T-cell (primary cell): ENCODE results near the gene TXNRD1. TPM values are rescaled to one million over a fixed set of nuclear protein-coding genes. Genes with fewer than 3 reads are reported as not detected.

Experiments used
- ATAC-seq, 4 experiments: fragments of 200-7000 bp in 3 of 4; fragments of 150-1000 bp in 1 of 4; cut with Tn5 transposase; replicated peaks in 1 of 4; 1 replicate in 3 of 4; 2 replicates in 1 of 4; pipeline ENCODE4 v1.10.0; 2021; ENCODE audit warnings: moderate library complexity in 3 of 4, mild to moderate bottlenecking in 2 of 4, moderate number of reproducible peaks in 1 of 4
- CTCF ChIA-PET, 2 donors: fragments of 300-600 bp; sonication (Branson Sonifier 250); formaldehyde crosslinking; loops; one replicate each; lab custom pipeline; 2022; ENCODE audit warnings: antibody characterized with exemption in 2 of 2; lab: Charles Lee
- POLR2A ChIA-PET, 2 donors: fragments of 300-600 bp; sonication (Branson Sonifier 250); formaldehyde crosslinking; loops; one replicate each; lab custom pipeline; 2022; ENCODE audit warnings: antibody characterized with exemption in 2 of 2; lab: Charles Lee
- DNase-seq, 35 experiments: peaks; one replicate each; pipeline versions ENCODE4 v3.0.0 to v3.0.0-alpha.2; 2013 to 2023
- H3K27ac ChIP-seq: one replicate; pipeline ENCODE4 v1.5.1; 2013; ENCODE audit warnings: low read length
- H3K27me3 ChIP-seq, 2 experiments: replicated peaks in 1 of 2; 1 replicate in 1 of 2; 2 replicates in 1 of 2; pipeline versions ENCODE4 v1.6.1 to v1.7.0; 2013; ENCODE audit warnings: low read length in 1 of 2, mixed read lengths in 1 of 2; ENCODE audit not compliant: control insufficient read depth in 2 of 2, insufficient read depth in 2 of 2; ENCODE audit errors: extremely low read depth in 1 of 2
- H3K36me3 ChIP-seq, 2 donors: 1 replicate in 1 of 2; 2 replicates in 1 of 2; pipeline versions ENCODE4 v1.6.1 to v1.7.0; 2013; ENCODE audit warnings: low read length in 1 of 2; ENCODE audit not compliant: control insufficient read depth in 2 of 2, insufficient read depth in 1 of 2; ENCODE audit errors: extremely low read depth in 1 of 2
- H3K4me1 ChIP-seq, 2 experiments: 1 replicate in 1 of 2; 2 replicates in 1 of 2; pipeline versions ENCODE4 v1.6.1 to v1.7.0; 2013; ENCODE audit warnings: low read length in 2 of 2, mixed read lengths in 1 of 2; ENCODE audit not compliant: insufficient read depth in 2 of 2, control insufficient read depth in 1 of 2; ENCODE audit errors: extremely low read depth in 1 of 2
- H3K4me3 ChIP-seq, 2 donors: 1 replicate in 1 of 2; 2 replicates in 1 of 2; pipeline versions ENCODE4 v1.5.1 to v1.7.0; 2013; ENCODE audit warnings: mild to moderate bottlenecking in 2 of 2, low read length in 1 of 2, moderate library complexity in 1 of 2; ENCODE audit not compliant: control insufficient read depth in 1 of 2; ENCODE audit errors: extremely low read depth in 1 of 2
- H3K9me3 ChIP-seq: 2 replicates; pipeline ENCODE4 v1.7.0; 2013
- H3K27ac Mint-ChIP-seq, 2 donors: one replicate each; pipeline ENCODE4 v1.8.0; 2020 to 2021; ENCODE audit warnings: mild to moderate bottlenecking in 2 of 2, mixed read lengths in 2 of 2
- H3K27me3 Mint-ChIP-seq, 2 donors: one replicate each; pipeline ENCODE4 v1.8.0; 2021 to 2022; ENCODE audit warnings: mixed read lengths in 2 of 2
- H3K36me3 Mint-ChIP-seq: one replicate; pipeline ENCODE4 v1.8.0; 2021; ENCODE audit warnings: mixed read lengths
- H3K4me1 Mint-ChIP-seq, 3 donors: one replicate each; pipeline ENCODE4 v1.8.0; 2020 to 2022; ENCODE audit warnings: mixed read lengths in 3 of 3, mild to moderate bottlenecking in 1 of 3
- H3K4me3 Mint-ChIP-seq, 3 donors: one replicate each; pipeline ENCODE4 v1.8.0; 2020 to 2022; ENCODE audit warnings: mild to moderate bottlenecking in 3 of 3, mixed read lengths in 3 of 3, moderate library complexity in 3 of 3
- H3K9me3 Mint-ChIP-seq, 3 donors: one replicate each; pipeline ENCODE4 v1.8.0; 2020 to 2022; ENCODE audit warnings: mixed read lengths in 3 of 3
- WGBS: methylation state at CpG from one replicate; pipeline ENCODE4 v1.1.5; 2013; ENCODE audit warnings: missing lambda C conversion rate; ENCODE audit not compliant: insufficient coverage; 5-methylcytosine and 5-hydroxymethylcytosine counted together
- total RNA-seq, 35 experiments: library from RNA in 6 of 35; stranded (reverse) in 6 of 35; fragments of 120-200 nt in 1 of 35; gene quantifications; one replicate each; pipeline versions ENCODE4 v1.2.1 to v1.2.4 and lab custom pipeline; 2013 to 2026

TXNRD1 gene
- total RNA-seq, 5 donors from 2014 or later (not counting 1 experiment from before 2014, with no cell fraction given), result 33.1 to 91.7 (median 68.9) TPM

- POLR2A ChIA-PET, result interaction anchor here (0.6 kb wide), 2 partner anchors 11 to 90 kb away, joined by 3 to 6 read pairs; no protein-coding TSS in a partner anchor
- Mint-ChIP-seq H3K27ac (no peak overlapping the region), H3K27me3 (peaks cover 0 to 4% of the 10 kb centered on the region in 2 donors), H3K9me3 (no peaks in the 10 kb centered on the region), H3K36me3 (no peaks in the 10 kb centered on the region), H3K4me1 (peaks cover 8 to 9% (median 9%) of the 10 kb centered on the region in 3 donors), H3K4me3 (no peak overlapping the region)
- DNase-seq (no peak), ATAC-seq (no peak)
- no peak overlapping the region for H3K27ac ChIP-seq
- no peaks in the 10 kb centered on the region for H3K27me3 ChIP-seq
- no peaks in the 10 kb centered on the region for H3K36me3 ChIP-seq
- H3K9me3 ChIP-seq, result no peaks in the 10 kb centered on the region
- no CpG with 5 or more reads among the region's 1 CpG for WGBS
- no peak overlapping the region for H3K4me3 ChIP-seq
- CTCF ChIA-PET, result interaction anchor here in 1 of 2 donors (0.7 kb wide), 1 partner anchor 433 kb away, joined by 6 read pairs; no protein-coding TSS in a partner anchor
- H3K4me1 ChIP-seq, result no peaks in the 10 kb centered on the region
Observed at GRCh38 chr12:104280111-104280510, 64.5 kb downstream of the TXNRD1 start.

- no peak for ATAC-seq
Observed at GRCh38 chr12:104280717-104281458, 65.3 kb downstream of the TXNRD1 start.

DNA sequence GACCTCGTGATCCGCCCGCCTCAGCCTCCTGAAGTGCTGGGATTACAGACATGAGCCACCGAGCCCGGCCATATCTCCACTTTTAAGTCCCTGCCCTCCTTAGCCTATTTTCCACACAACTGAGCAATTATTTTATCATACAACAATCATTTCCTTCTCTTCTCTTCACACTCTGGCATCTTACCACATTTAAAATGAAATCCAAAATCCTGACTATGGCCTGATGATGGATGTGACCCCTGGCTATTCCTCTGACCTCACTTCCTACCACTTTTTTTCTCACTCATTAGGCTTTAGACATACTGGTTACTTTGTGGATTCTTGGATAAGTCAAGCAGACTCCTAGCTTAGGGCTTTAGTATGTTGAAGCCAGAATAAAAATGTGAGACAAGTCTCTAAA is 66.1 kb downstream of the TXNRD1 start:
- H3K27me3 Mint-ChIP-seq, result peaks cover 0 to 4% of the 10 kb centered on the region in 2 donors
- CTCF ChIA-PET, result interaction anchor here in 1 of 2 donors (0.5 kb wide), 1 partner anchor 65 kb away, joined by 3 read pairs; no protein-coding TSS in a partner anchor
- H3K9me3 Mint-ChIP-seq, result no peaks in the 10 kb centered on the region
- Histone ChIP-seq H3K9me3 (no peaks in the 10 kb centered on the region), H3K36me3 (no peaks in the 10 kb centered on the region), H3K4me1 (peaks cover 2 to 8% of the 10 kb centered on the region in 2 experiments), H3K27ac (no peak overlapping the region), H3K27me3 (no peaks in the 10 kb centered on the region), H3K4me3 (no peak overlapping the region)
- WGBS, result 84% methylated on average over 4 of the region's 5 CpGs
- ATAC-seq (no peak), DNase-seq (no peak)
- H3K4me1 Mint-ChIP-seq, result peaks cover 9 to 11% (median 10%) of the 10 kb centered on the region in 3 donors
- H3K4me3 Mint-ChIP-seq, result no peak overlapping the region
- H3K27ac Mint-ChIP-seq, result no peak overlapping the region
- POLR2A ChIA-PET, result no interaction called here
- no peaks in the 10 kb centered on the region for H3K36me3 Mint-ChIP-seq

More at GRCh38 chr12:104280717-104281458, 65.3 kb downstream of the TXNRD1 start:
- Mint-ChIP-seq H3K9me3 (no peaks in the 10 kb centered on the region), H3K27me3 (peaks cover 0 to 4% of the 10 kb centered on the region in 2 donors), H3K36me3 (no peaks in the 10 kb centered on the region), H3K27ac (no peak overlapping the region), H3K4me1 (peaks cover 8 to 10% (median 10%) of the 10 kb centered on the region in 3 donors), H3K4me3 (no peak overlapping the region)
- Histone ChIP-seq H3K4me1 (peaks cover 0 to under 1% of the 10 kb centered on the region in 2 experiments), H3K9me3 (no peaks in the 10 kb centered on the region), H3K4me3 (no peak overlapping the region), H3K36me3 (no peaks in the 10 kb centered on the region), H3K27ac (no peak overlapping the region), H3K27me3 (no peaks in the 10 kb centered on the region)
- 100% methylated on average over 1 of the region's 4 CpGs for WGBS
- POLR2A ChIA-PET, result interaction anchor here in 1 of 2 donors (0.6 kb wide), 1 partner anchor 57 kb away, joined by 6 read pairs; no protein-coding TSS in a partner anchor
- no peak for DNase-seq
- CTCF ChIA-PET, result interaction anchor here in 1 of 2 donors (0.6 kb wide), 1 partner anchor 218 kb away, joined by 4 read pairs; no protein-coding TSS in a partner anchor

DNA sequence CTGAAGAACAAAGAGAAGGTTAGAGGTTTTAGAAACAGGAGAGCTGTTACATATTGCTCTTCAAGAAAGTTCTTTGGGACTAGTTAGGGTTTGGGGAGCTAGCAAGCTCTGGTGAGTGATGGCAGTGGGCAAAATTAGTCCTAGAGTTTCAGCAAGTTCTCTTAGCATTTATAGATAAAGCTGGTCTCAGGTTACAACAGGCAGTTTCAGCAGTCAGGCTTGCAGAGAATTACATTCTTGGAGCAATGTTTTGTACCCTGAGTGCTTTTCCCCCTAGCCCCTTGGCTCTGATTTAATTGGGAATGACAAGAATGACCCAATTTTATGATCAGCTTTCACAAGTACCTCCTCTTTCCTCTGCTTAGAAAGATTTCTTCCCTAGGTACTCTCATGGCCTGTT is 66.5 kb downstream of the TXNRD1 start:
- CTCF ChIA-PET, result interaction anchor here in 1 of 2 donors (0.5 kb wide), 1 partner anchor 65 kb away, joined by 3 read pairs; no protein-coding TSS in a partner anchor
- Histone ChIP-seq H3K4me1 (peaks cover 2 to 9% of the 10 kb centered on the region in 2 experiments), H3K36me3 (no peaks in the 10 kb centered on the region), H3K4me3 (no peak overlapping the region), H3K27me3 (no peaks in the 10 kb centered on the region), H3K27ac (no peak overlapping the region), H3K9me3 (no peaks in the 10 kb centered on the region)
- ATAC-seq, result no peak
- DNase-seq, result no peak
- no peaks in the 10 kb centered on the region for H3K36me3 Mint-ChIP-seq
- H3K4me3 Mint-ChIP-seq, result no peak overlapping the region
- peaks cover 0 to 4% of the 10 kb centered on the region in 2 donors for H3K27me3 Mint-ChIP-seq
- no peak overlapping the region for H3K27ac Mint-ChIP-seq
- no peaks in the 10 kb centered on the region for H3K9me3 Mint-ChIP-seq
- H3K4me1 Mint-ChIP-seq, result peaks cover 13 to 16% (median 14%) of the 10 kb centered on the region in 3 donors
- POLR2A ChIA-PET, result no interaction called here

GRCh38 chr12:104285740-104286515 is 70.3 kb downstream of the TXNRD1 start:
- Mint-ChIP-seq H3K27me3 (peaks cover 0 to 3% of the 10 kb centered on the region in 2 donors), H3K27ac (peak overlapping the region; percentile 99), H3K36me3 (no peaks in the 10 kb centered on the region), H3K9me3 (no peaks in the 10 kb centered on the region), H3K4me1 (peaks cover 35 to 43% (median 38%) of the 10 kb centered on the region in 3 donors), H3K4me3 (peak overlapping the region; percentile 25 to 100 (median 100))
- peak overlapping the region; percentile 83 for H3K27ac ChIP-seq
- no peaks in the 10 kb centered on the region for H3K27me3 ChIP-seq
- CTCF ChIA-PET, result interaction anchor here in 1 of 2 donors (0.5 to 4.1 kb wide), 3 partner anchors 17 to 71 kb away, joined by 3 to 62 read pairs (median 8); partner anchors contain the start of gene EID3
- DNase-seq, result no peak
- no peak for ATAC-seq
- no CpG with 5 or more reads among the region's 3 CpGs for WGBS
- POLR2A ChIA-PET, result interaction anchor here in 1 of 2 donors (0.5 to 5.5 kb wide), 3 partner anchors 17 to 148 kb away, joined by 5 to 52 read pairs (median 5); partner anchors contain the start of genes EID3 and NFYB
- H3K9me3 ChIP-seq, result no peaks in the 10 kb centered on the region
- H3K4me1 ChIP-seq, result peaks cover 18 to 30% of the 10 kb centered on the region in 2 experiments
- H3K4me3 ChIP-seq, result no peak overlapping the region
- no peaks in the 10 kb centered on the region for H3K36me3 ChIP-seq
